Measurements from ENCODE around the gene SF3B6. TPM values are rescaled to one million over a fixed set of nuclear protein-coding genes. Genes with fewer than 3 reads are reported as not detected.

The SF3B6 gene, protein sequence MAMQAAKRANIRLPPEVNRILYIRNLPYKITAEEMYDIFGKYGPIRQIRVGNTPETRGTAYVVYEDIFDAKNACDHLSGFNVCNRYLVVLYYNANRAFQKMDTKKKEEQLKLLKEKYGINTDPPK
- total RNA-seq (2022): 141 and 180 TPM in 2 replicates
- Bru-seq, nascent RNA: percentile 93 among the genes with signal in this experiment
- BruChase-seq, experiment 1, labeled RNA remaining after a 6-hour chase: percentile 96 among the genes with signal in this experiment
- BruChase-seq, experiment 2, labeled RNA remaining after a 2-hour chase: percentile 89 among the genes with signal in this experiment
- long read RNA-seq, transcript SF3B6-201 (4 exons, 770 nt): major isoform, 283 of 305 reads
- long read RNA-seq, partial matches to known transcripts: 8 of 305 reads
- long read RNA-seq, other reads (novel, unspliced or antisense): 14 of 305 reads

DNA sequence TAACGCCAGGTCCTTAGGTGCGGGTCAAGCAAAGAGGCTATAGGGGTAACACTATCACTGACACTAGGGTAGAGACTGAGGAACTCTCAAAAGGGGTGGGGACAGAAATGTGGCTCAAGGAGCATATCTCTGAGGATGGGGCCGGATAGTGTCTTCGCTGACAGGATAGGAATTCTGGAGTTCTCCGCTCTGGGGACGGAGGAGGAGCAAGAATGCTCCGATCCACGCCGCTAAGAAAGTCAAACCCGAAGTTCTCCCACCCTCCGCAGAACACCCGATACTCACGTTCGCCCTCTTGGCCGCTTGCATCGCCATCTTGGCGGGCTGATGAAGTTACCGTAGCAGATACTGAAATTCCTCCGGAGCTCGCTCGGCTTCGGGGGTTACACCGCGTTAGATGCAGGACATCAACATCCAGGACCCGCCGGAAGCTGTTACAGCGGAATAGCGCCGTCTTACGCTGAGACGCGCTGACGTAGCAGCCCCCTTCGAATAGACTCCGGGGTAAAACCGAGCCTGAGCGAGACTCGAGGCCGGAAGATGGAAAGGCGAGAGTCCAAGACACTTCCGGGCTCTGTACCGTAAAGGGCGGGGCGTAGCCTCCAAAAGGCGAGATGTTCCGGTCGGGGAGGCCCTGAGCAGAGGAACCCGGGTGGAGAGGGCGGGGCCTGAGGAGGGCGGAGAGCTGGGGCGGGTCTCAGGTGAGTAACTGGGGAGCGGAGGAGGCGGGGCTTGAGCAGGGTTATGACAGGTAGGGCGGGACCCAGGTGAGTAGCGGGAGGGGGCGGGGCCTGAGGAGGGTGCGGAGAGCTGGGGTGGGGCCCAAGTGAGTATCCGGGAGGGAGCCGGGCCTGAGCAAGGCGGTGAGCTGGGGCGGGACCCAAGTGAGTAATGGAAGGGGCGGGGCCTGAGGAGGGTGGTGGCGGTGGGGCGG is at the start of gene SF3B6:
Gene SF3B6 (minus strand): TSS at position 412 of the 934 bp plus-strand sequence. CDS start 97 bp downstream, at position 315.
- H3K4me1 Mint-ChIP-seq (ENCODE audit: insufficient read depth, unreplicated experiment): peaks cover 22% of the 10 kb centered on the region
- peak within 1 kb of the TSS; percentile 97 for H3K27ac Mint-ChIP-seq (ENCODE audit: low read depth, unreplicated experiment)
- H3K9me3 Mint-ChIP-seq (ENCODE audit: unreplicated experiment): no peaks in the 10 kb centered on the region
- ChIA-PET POLR2A (interaction anchor here (0.6 to 3.3 kb wide), 35 partner anchors 8 to 717 kb away, joined by 3 to 72 read pairs (median 5); partner anchors contain the start of genes ATAD2B, CENPO, FKBP1B and ITSN2), CTCF (interaction anchor here (0.6 to 1.3 kb wide), 7 partner anchors 9 to 744 kb away, joined by 3 to 8 read pairs (median 3); partner anchors contain the start of gene TP53I3)
- TF ChIP-seq, protein P1, sequence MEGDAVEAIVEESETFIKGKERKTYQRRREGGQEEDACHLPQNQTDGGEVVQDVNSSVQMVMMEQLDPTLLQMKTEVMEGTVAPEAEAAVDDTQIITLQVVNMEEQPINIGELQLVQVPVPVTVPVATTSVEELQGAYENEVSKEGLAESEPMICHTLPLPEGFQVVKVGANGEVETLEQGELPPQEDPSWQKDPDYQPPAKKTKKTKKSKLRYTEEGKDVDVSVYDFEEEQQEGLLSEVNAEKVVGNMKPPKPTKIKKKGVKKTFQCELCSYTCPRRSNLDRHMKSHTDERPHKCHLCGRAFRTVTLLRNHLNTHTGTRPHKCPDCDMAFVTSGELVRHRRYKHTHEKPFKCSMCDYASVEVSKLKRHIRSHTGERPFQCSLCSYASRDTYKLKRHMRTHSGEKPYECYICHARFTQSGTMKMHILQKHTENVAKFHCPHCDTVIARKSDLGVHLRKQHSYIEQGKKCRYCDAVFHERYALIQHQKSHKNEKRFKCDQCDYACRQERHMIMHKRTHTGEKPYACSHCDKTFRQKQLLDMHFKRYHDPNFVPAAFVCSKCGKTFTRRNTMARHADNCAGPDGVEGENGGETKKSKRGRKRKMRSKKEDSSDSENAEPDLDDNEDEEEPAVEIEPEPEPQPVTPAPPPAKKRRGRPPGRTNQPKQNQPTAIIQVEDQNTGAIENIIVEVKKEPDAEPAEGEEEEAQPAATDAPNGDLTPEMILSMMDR (IDR thresholded peaks at IDR 0.05; ENCODE audit: unreplicated experiment): no peak
- intact Hi-C loops (cut with micrococcal nuclease): loop anchor here (2.0 kb wide), 1 partner anchor 149 kb away; the partner anchor contains the start of gene ATAD2B
- peaks cover 83% of the 10 kb centered on the region for H3K36me3 Mint-ChIP-seq (ENCODE audit: insufficient read depth, unreplicated experiment)
- no peaks in the 10 kb centered on the region for H3K27me3 Mint-ChIP-seq (ENCODE audit: insufficient read depth, unreplicated experiment)
- DNase-seq (ENCODE audit: unreplicated experiment): peak; percentile 100
- TSS peak; percentile 62 for BruUV-seq (replicated peaks)
- H3K4me3 Mint-ChIP-seq (ENCODE audit: unreplicated experiment): peak within 1 kb of the TSS; percentile 97

DNA sequence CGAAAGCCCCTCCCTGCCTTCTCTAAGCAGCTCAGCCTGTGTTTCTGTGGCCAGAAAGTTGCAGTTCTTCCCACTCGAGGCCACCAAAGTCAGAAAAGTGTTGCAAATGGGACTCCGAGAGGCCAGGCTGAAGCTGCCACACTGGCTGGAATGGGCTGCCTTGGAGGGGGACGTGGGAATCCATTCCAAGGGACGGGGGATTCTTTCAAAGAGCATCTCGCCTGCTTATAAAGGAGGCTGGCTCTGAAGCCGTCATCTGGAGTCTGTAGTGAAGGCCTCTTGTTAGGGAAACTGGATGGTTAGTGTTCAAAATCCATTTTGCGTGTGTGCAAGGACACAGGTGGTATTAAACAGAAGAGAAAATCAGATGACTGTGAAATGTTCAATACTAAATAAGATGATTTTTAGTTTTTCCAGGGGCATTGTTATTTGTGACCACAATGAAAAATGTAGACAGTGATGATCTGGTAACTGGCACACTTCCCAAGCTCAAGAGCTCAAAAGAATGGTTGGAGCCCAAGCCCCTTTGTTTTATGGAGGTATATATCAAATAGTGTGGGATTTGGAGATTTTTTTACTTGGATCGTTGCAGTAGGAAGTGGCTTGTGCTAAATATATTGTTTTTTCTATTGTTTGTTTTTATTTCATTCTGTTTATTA is 47.9 kb upstream of the SF3B6 start:
- TF ChIP-seq, protein P1 (IDR thresholded peaks at IDR 0.05; ENCODE audit: unreplicated experiment): no peak
- DNase-seq (ENCODE audit: unreplicated experiment): peak; percentile 24
- intact Hi-C loops (cut with micrococcal nuclease): loop anchor here (1.0 kb wide), 1 partner anchor 40 kb away; the partner anchor contains the start of gene TP53I3
- peak overlapping the region; percentile 81 for H3K27ac Mint-ChIP-seq (ENCODE audit: low read depth, unreplicated experiment)
- H3K9me3 Mint-ChIP-seq (ENCODE audit: unreplicated experiment): no peaks in the 10 kb centered on the region
- H3K27me3 Mint-ChIP-seq (ENCODE audit: insufficient read depth, unreplicated experiment): no peaks in the 10 kb centered on the region
- peak overlapping the region; percentile 79 for H3K4me3 Mint-ChIP-seq (ENCODE audit: unreplicated experiment)
- H3K4me1 Mint-ChIP-seq (ENCODE audit: insufficient read depth, unreplicated experiment): peaks cover 16% of the 10 kb centered on the region
- TSS peak; percentile 52 for BruUV-seq (replicated peaks)
- ChIA-PET CTCF (interaction anchor here (0.6 to 1.4 kb wide), 6 partner anchors 11 to 758 kb away, joined by 3 to 9 read pairs (median 3); partner anchors contain the start of genes ATAD2B and TP53I3), POLR2A (interaction anchor here (0.6 to 5.4 kb wide), 15 partner anchors 9 to 234 kb away, joined by 3 to 57 read pairs (median 4); partner anchors contain the start of genes ATAD2B, SF3B6 and TP53I3)
- H3K36me3 Mint-ChIP-seq (ENCODE audit: insufficient read depth, unreplicated experiment): peaks cover 7% of the 10 kb centered on the region

DNA sequence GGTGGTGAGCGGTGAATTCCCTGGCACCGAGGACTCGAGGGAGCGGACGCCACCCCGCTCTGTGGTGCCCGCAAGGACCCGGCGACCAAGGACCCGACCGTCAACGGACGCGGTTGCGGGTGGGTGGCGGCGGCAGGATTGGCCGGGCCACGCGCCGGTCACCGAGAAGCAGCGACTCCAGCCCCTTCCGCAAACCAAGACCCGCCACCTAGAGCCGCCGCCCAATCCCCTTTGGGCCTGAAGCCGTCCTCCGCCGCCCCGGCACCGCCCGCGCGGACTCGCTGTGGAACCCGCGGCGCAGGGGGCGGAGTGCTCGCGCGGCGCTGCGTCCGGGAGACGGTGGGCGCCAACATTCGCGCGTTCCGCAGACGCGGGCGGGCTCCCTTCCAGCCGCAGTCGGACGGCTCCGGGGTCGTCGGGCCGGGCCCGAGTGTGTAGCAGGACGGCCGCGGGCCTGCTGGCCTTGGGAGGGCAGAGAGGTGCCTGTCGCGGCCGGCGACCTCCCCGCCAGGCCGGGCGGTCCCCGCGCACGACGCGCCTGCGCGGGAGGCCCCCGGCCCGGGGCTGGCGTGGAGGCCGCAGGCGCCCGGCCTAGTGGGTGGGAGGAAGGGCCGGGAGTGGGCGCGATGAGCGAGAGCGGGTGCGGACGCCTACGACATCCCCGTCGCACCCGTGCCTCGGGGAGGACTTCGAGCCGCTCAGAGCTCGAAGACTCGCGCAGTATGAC is 47.2 kb upstream of the SF3B6 start, which contains the start of the genes FAM228B and PFN4:
Gene FAM228B (plus strand): TSS at position 275 of the 727 bp plus-strand sequence. CDS start 893 bp downstream, outside the sequence.
Gene PFN4 (minus strand): TSS at position 140 of the 727 bp plus-strand sequence. CDS start 799 bp downstream, outside the sequence.
- POLR2A ChIA-PET: interaction anchor here (0.7 to 5.4 kb wide), 19 partner anchors 8 to 235 kb away, joined by 3 to 57 read pairs (median 4); partner anchors contain the start of genes ATAD2B, SF3B6 and TP53I3
- CTCF ChIA-PET: interaction anchor here (0.6 to 2.0 kb wide), 7 partner anchors 12 to 43 kb away, joined by 3 to 20 read pairs (median 4); partner anchors contain the start of gene TP53I3
- TF ChIP-seq, protein P1 (IDR thresholded peaks at IDR 0.05; ENCODE audit: unreplicated experiment): no peak
- peak within 1 kb of the TSS; percentile 79 for H3K4me3 Mint-ChIP-seq (ENCODE audit: unreplicated experiment)
- intact Hi-C loops (cut with micrococcal nuclease): loop anchor here (1.0 kb wide), 1 partner anchor 39 kb away; the partner anchor contains the start of gene TP53I3
- DNase-seq (ENCODE audit: unreplicated experiment): peak; percentile 77
- H3K9me3 Mint-ChIP-seq (ENCODE audit: unreplicated experiment): no peaks in the 10 kb centered on the region
- H3K27me3 Mint-ChIP-seq (ENCODE audit: insufficient read depth, unreplicated experiment): no peaks in the 10 kb centered on the region
- H3K36me3 Mint-ChIP-seq (ENCODE audit: insufficient read depth, unreplicated experiment): peaks cover 7% of the 10 kb centered on the region
- no TSS peak for BruUV-seq (replicated peaks)
- H3K4me1 Mint-ChIP-seq (ENCODE audit: insufficient read depth, unreplicated experiment): peaks cover 16% of the 10 kb centered on the region
- H3K27ac Mint-ChIP-seq (ENCODE audit: low read depth, unreplicated experiment): peak within 1 kb of the TSS; percentile 81
